HCT116 (cell line): ENCODE measurements around the gene NOX3. TPM values are rescaled to one million over a fixed set of nuclear protein-coding genes. Genes with fewer than 3 reads are reported as not detected.

ENCODE experiments used
- ATAC-seq: fragments of 200-7000 bp; cut with Tn5 transposase; 2 replicates; pipeline ENCODE4 v1.9.1; 2020; ENCODE audit warnings: mild to moderate bottlenecking, moderate library complexity
- BruUV-seq: library from RNA; stranded (reverse); fragments of 400-500 nt; replicated peaks from 2 replicates; lab custom pipeline; 2021; lab: Mats Ljungman, UMichigan
- CTCF ChIA-PET: fragments of 300-600 bp; sonication (Branson Sonifier 250); formaldehyde crosslinking; loops from one replicate; lab custom pipeline; 2021; ENCODE audit warnings: antibody characterized with exemption; lab: Charles Lee
- POLR2A ChIA-PET: fragments of 300-600, 350-600 bp; sonication (Branson Sonifier 250); formaldehyde crosslinking; loops from one replicate; lab custom pipeline; 2021; ENCODE audit warnings: antibody characterized with exemption; lab: Charles Lee
- RAD21 ChIA-PET, 2 experiments: fragments of 300-600 bp; sonication (Branson Sonifier 250); formaldehyde crosslinking; loops; one replicate each; lab custom pipeline; 2023; ENCODE audit warnings: low total read pairs in 2 of 2; ENCODE audit not compliant: uncharacterized antibody in 2 of 2, unreplicated experiment in 2 of 2, low non-redundant PET in 1 of 2; lab: Charles Lee
- DNase-seq: peaks from one replicate; pipeline ENCODE4 v3.0.0-alpha.2; 2010; ENCODE audit warnings: low read depth, low spot score
- H2AFZ ChIP-seq: fragments of 200-600 bp; shearing (Covaris generic), sonication (generic); 2 replicates; pipeline ENCODE4 v1.6.1; 2017; ENCODE audit warnings: low read depth, mixed run types, mixed read lengths, antibody characterized with exemption, low read length; ENCODE audit not compliant: poor library complexity, severe bottlenecking
- H3K27ac ChIP-seq: 2 replicates; pipeline ENCODE4 v1.5.1; 2012; ENCODE audit warnings: low read depth, low read length
- H3K27me3 ChIP-seq: fragments of 200-600 bp; sonication (generic); 2 replicates; pipeline ENCODE4 v1.6.1; 2016; ENCODE audit warnings: mixed run types, low read length, mixed read lengths; ENCODE audit not compliant: insufficient read depth
- H3K36me3 ChIP-seq, 2 experiments: fragments of 200-500 bp in 1 of 2; fragments of 200-600 bp in 1 of 2; sonication (Bioruptor generic) in 1 of 2; sonication (generic) in 1 of 2; 2 replicates each; pipeline versions ENCODE4 v1.5.1 to v1.6.1; 2014 to 2016; ENCODE audit warnings: low read length in 2 of 2, inconsistent platforms in 1 of 2, mixed read lengths in 1 of 2, mixed run types in 1 of 2; ENCODE audit not compliant: insufficient read depth in 2 of 2, control insufficient read depth in 1 of 2
- H3K4me1 ChIP-seq, 2 experiments: fragments of 200-600 bp in 1 of 2; sonication (generic) in 1 of 2; 2 replicates each; pipeline versions ENCODE4 v1.5.1 to v1.6.1; 2012 to 2017; ENCODE audit warnings: low read length in 2 of 2, inconsistent platforms in 1 of 2, mild to moderate bottlenecking in 1 of 2, mixed read lengths in 1 of 2, mixed run types in 1 of 2, moderate library complexity in 1 of 2; ENCODE audit not compliant: insufficient read depth in 2 of 2, control insufficient read depth in 1 of 2
- H3K4me2 ChIP-seq: fragments of 200-600 bp; sonication (generic); 2 replicates; pipeline ENCODE4 v1.6.1; 2017; ENCODE audit warnings: mixed run types, low read length, mixed read lengths
- H3K4me3 ChIP-seq, 2 experiments: fragments of 200-600 bp in 1 of 2; sonication (generic) in 1 of 2; replicated peaks in 1 of 2; 2 replicates each; pipeline ENCODE4 v1.5.1; 2011 to 2016; ENCODE audit warnings: low read length in 2 of 2, control low read depth in 1 of 2, low read depth in 1 of 2, mild to moderate bottlenecking in 1 of 2, mixed read lengths in 1 of 2, mixed run types in 1 of 2
- H3K79me2 ChIP-seq: fragments of 200-600 bp; sonication (generic); 2 replicates; pipeline ENCODE4 v1.6.1; 2017; ENCODE audit warnings: mild to moderate bottlenecking, mixed run types, low read length, moderate library complexity, mixed read lengths; ENCODE audit not compliant: insufficient read depth
- H3K9ac ChIP-seq: fragments of 200-600 bp; sonication (generic); 2 replicates; pipeline ENCODE4 v1.6.1; 2016; ENCODE audit warnings: low read length, mixed read lengths
- H3K9me2 ChIP-seq: fragments of 200-600 bp; sonication (generic), shearing (Covaris generic); 2 replicates; pipeline ENCODE4 v1.6.1; 2017; ENCODE audit warnings: mixed run types, mild to moderate bottlenecking, moderate library complexity; ENCODE audit not compliant: insufficient read depth
- H3K9me3 ChIP-seq, 2 experiments: fragments of 200-500 bp in 1 of 2; fragments of 200-600 bp in 1 of 2; sonication (Bioruptor generic) in 1 of 2; sonication (generic) in 1 of 2; 2 replicates each; pipeline ENCODE4 v1.6.1; 2014 to 2017; ENCODE audit warnings: low read length in 2 of 2, mixed read lengths in 2 of 2, inconsistent platforms in 1 of 2, low read depth in 1 of 2, mild to moderate bottlenecking in 1 of 2, mixed run types in 1 of 2, moderate library complexity in 1 of 2; ENCODE audit not compliant: control insufficient read depth in 1 of 2, insufficient read depth in 1 of 2
- H4K20me1 ChIP-seq: fragments of 200-600 bp; sonication (generic), shearing (Covaris generic); 2 replicates; pipeline ENCODE4 v1.6.1; 2017; ENCODE audit warnings: mixed run types, mild to moderate bottlenecking, moderate library complexity; ENCODE audit not compliant: insufficient read depth
- ATF3 ChIP-seq: IDR thresholded peaks from 2 replicates; pipeline ENCODE4 v1.6.1; 2012
- CBX3 ChIP-seq: IDR thresholded peaks from 2 replicates; pipeline ENCODE4 v1.6.1; 2012; ENCODE audit warnings: low read depth
- EGR1 ChIP-seq: IDR thresholded peaks from 2 replicates; pipeline ENCODE4 v1.6.1; 2012; ENCODE audit warnings: low read depth
- ELF1 ChIP-seq: IDR thresholded peaks from 2 replicates; pipeline ENCODE4 v1.6.1; 2012; ENCODE audit warnings: low read depth, borderline replicate concordance
- EZH2 ChIP-seq: fragments of 200-600 bp; sonication (generic); IDR thresholded peaks from 2 replicates; pipeline ENCODE4 v1.6.1; 2017; ENCODE audit warnings: antibody characterized with exemption, mixed run types
- EZH2phosphoT487 ChIP-seq: fragments of 200-600 bp; IDR thresholded peaks from 2 replicates; pipeline ENCODE4 v1.6.1; 2018; ENCODE audit warnings: antibody characterized with exemption, borderline replicate concordance
- FOSL1 ChIP-seq: IDR thresholded peaks from 2 replicates; pipeline ENCODE4 v1.6.1; 2012; ENCODE audit warnings: low read depth
- POLR2A ChIP-seq: IDR thresholded peaks from 2 replicates; pipeline ENCODE4 v1.7.0; 2011; ENCODE audit warnings: borderline replicate concordance; ENCODE audit not compliant: insufficient read depth, insufficient read length; ENCODE audit errors: extremely low read depth
- POLR2AphosphoS5 ChIP-seq: IDR thresholded peaks from 2 replicates; pipeline ENCODE4 v1.6.1; 2011; ENCODE audit warnings: mild to moderate bottlenecking, low read depth, low read length, moderate library complexity
- RAD21 ChIP-seq: IDR thresholded peaks from 2 replicates; pipeline ENCODE4 v1.6.1; 2012; ENCODE audit warnings: low read depth, mild to moderate bottlenecking
- REST ChIP-seq: IDR thresholded peaks from 2 replicates; pipeline ENCODE4 v1.6.1; 2012; ENCODE audit warnings: low read depth
- SIN3A ChIP-seq: IDR thresholded peaks from 2 replicates; pipeline ENCODE4 v1.6.1; 2012; ENCODE audit warnings: low read depth
- SP1 ChIP-seq: IDR thresholded peaks from 2 replicates; pipeline ENCODE4 v1.6.1; 2012; ENCODE audit warnings: low read depth
- SRF ChIP-seq: IDR thresholded peaks from 2 replicates; pipeline ENCODE4 v1.6.1; 2012; ENCODE audit warnings: low read depth
- YY1 ChIP-seq: IDR thresholded peaks from 2 replicates; pipeline ENCODE4 v1.6.1; 2011; ENCODE audit warnings: low read length, low read depth, moderate library complexity, mild to moderate bottlenecking; ENCODE audit not compliant: insufficient replicate concordance; ENCODE audit errors: extremely low read depth
- ZBTB33 ChIP-seq: IDR thresholded peaks from 2 replicates; pipeline ENCODE4 v1.6.1; 2011; ENCODE audit warnings: mild to moderate bottlenecking, low read length, moderate library complexity; ENCODE audit not compliant: insufficient replicate concordance; ENCODE audit errors: extremely low read depth
- ZFX ChIP-seq: fragments of 450-650 bp; IDR thresholded peaks from 2 replicates; pipeline ENCODE4 v1.6.1; 2017
- intact Hi-C: fragments of 100-400 bp; cut with micrococcal nuclease; formaldehyde crosslinking; loops from 2 replicates; pipeline ENCODE4 v1.10.0; 2022
- total RNA-seq: library from RNA; stranded (reverse); gene quantifications from one replicate; pipeline ENCODE4 v1.2.1, GENCODE V29; 2021; ENCODE audit not compliant: unreplicated experiment

Gene NOX3
- total RNA-seq, 1 experiment from 2014 or later, result not detected

- TF ChIP-seq REST (no peak), FOSL1 (no peak), POLR2A (no peak), SP1 (no peak)
Measured at GRCh38 chr6:155481215-155481614, 25.6 kb upstream of the NOX3 start (continued).

GRCh38 chr6:155473741-155474140 is 18.1 kb upstream of the NOX3 start:
- intact Hi-C loops, result no loop called here
- Histone ChIP-seq H3K36me3 (no peaks in the 10 kb centered on the region), H3K27ac (no peak overlapping the region), H3K4me2 (no peak overlapping the region), H4K20me1 (no peaks in the 10 kb centered on the region; the same call in 1 of the 2 replicates), H3K4me3 (no peak overlapping the region), H3K79me2 (no peaks in the 10 kb centered on the region), H3K27me3 (no peaks in the 10 kb centered on the region), H3K9me3 (no peaks in the 10 kb centered on the region), H2AFZ (no peak overlapping the region), H3K9ac (no peak overlapping the region), H3K9me2 (no peaks in the 10 kb centered on the region), H3K4me1 (no peaks in the 10 kb centered on the region)
- RAD21 ChIA-PET, result no interaction called here
- no TSS peak for BruUV-seq
- CTCF ChIA-PET, result no interaction called here
- POLR2A ChIA-PET, result no interaction called here
- ATAC-seq, result no peak
- DNase-seq, result no peak
- TF ChIP-seq ATF3 (no peak), SIN3A (no peak), POLR2A (no peak), EZH2phosphoT487 (no peak), REST (no peak), ZFX (no peak), ZBTB33 (no peak), CBX3 (no peak), FOSL1 (no peak), RAD21 (no peak), EGR1 (no peak), POLR2AphosphoS5 (no peak), ELF1 (no peak), EZH2 (no peak), SRF (no peak), SP1 (no peak), YY1 (no peak)
